Progenitor cell of endocrine pancreas (in vitro differentiated cells): Measurements from ENCODE around the gene PPIE. TPM values are rescaled to one million over a fixed set of nuclear protein-coding genes. Genes with fewer than 3 reads are reported as not detected.

Experiments
- DNase-seq: peaks from one replicate; pipeline ENCODE4 v3.0.0; 2021; ENCODE audit warnings: low spot score; ENCODE audit not compliant: unreplicated experiment
- H3K27ac Mint-ChIP-seq: 2 replicates; pipeline ENCODE4 v1.8.0; 2021; ENCODE audit warnings: mild to moderate bottlenecking, moderate library complexity, mixed read lengths
- H3K27me3 Mint-ChIP-seq: 2 replicates; pipeline ENCODE4 v1.8.0; 2021; ENCODE audit warnings: mixed read lengths
- H3K36me3 Mint-ChIP-seq: 2 replicates; pipeline ENCODE4 v1.8.0; 2022; ENCODE audit warnings: mixed read lengths; ENCODE audit not compliant: insufficient read depth
- H3K4me1 Mint-ChIP-seq: 2 replicates; pipeline ENCODE4 v1.8.0; 2021; ENCODE audit warnings: low read depth, mixed read lengths
- H3K4me3 Mint-ChIP-seq: 2 replicates; pipeline ENCODE4 v1.8.0; 2021; ENCODE audit warnings: low read depth, mild to moderate bottlenecking, moderate library complexity, mixed read lengths
- H3K9me3 Mint-ChIP-seq: 2 replicates; pipeline ENCODE4 v1.8.0; 2021; ENCODE audit warnings: low read depth, mixed read lengths
- CTCF ChIP-seq: fragments of 200-600 bp; sonication (generic); IDR thresholded peaks from one replicate; pipeline ENCODE4 v1.5.0; 2021; ENCODE audit warnings: antibody characterized with exemption, mild to moderate bottlenecking; ENCODE audit not compliant: unreplicated experiment
- total RNA-seq: library from RNA; stranded (reverse); gene quantifications from 2 replicates; pipeline ENCODE4 v1.2.1, GENCODE V29; 2021

Gene PPIE
- total RNA-seq, 1 donor from 2014 or later: 47.4 TPM

GRCh38 chr1:39691383-39692151 is 47.1 kb upstream of the PPIE start, which contains the start of gene HPCAL4:
Gene HPCAL4 (minus strand): TSS chr1:39691433. CDS start chr1:39684603, 6,830 bp downstream.
- H3K27ac Mint-ChIP-seq: no peak within 1 kb of the TSS
- H3K27me3 Mint-ChIP-seq: peaks cover 86% of the 10 kb centered on the region
- H3K36me3 Mint-ChIP-seq: no peaks in the 10 kb centered on the region
- peak within 1 kb of the TSS; percentile 42 for H3K4me3 Mint-ChIP-seq
- no peaks in the 10 kb centered on the region for H3K9me3 Mint-ChIP-seq
- peaks cover 3% of the 10 kb centered on the region for H3K4me1 Mint-ChIP-seq
- peak; percentile 93 for DNase-seq
- TF ChIP-seq CTCF: no peak

- no peak for DNase-seq
- Mint-ChIP-seq H3K9me3 (no peaks in the 10 kb centered on the region), H3K27ac (no peak overlapping the region), H3K27me3 (peaks cover 86% of the 10 kb centered on the region), H3K4me1 (peaks cover 3% of the 10 kb centered on the region), H3K36me3 (no peaks in the 10 kb centered on the region), H3K4me3 (no peak overlapping the region)
- TF ChIP-seq CTCF: no peak
Observed at GRCh38 chr1:39692152-39693074, 46.3 kb upstream of the PPIE start.

GRCh38 chr1:39694026-39694425 is 44.7 kb upstream of the PPIE start:
- H3K4me1 Mint-ChIP-seq: peaks cover 3% of the 10 kb centered on the region
- no peak for DNase-seq
- peaks cover 84% of the 10 kb centered on the region for H3K27me3 Mint-ChIP-seq
- no peak for TF ChIP-seq CTCF
- H3K27ac Mint-ChIP-seq: no peak overlapping the region
- no peaks in the 10 kb centered on the region for H3K36me3 Mint-ChIP-seq
- no peak overlapping the region for H3K4me3 Mint-ChIP-seq
- no peaks in the 10 kb centered on the region for H3K9me3 Mint-ChIP-seq

GRCh38 chr1:39695016-39695415 is 43.7 kb upstream of the PPIE start:
- TF ChIP-seq CTCF: no peak
- Mint-ChIP-seq H3K27ac (no peak overlapping the region), H3K9me3 (no peaks in the 10 kb centered on the region), H3K4me3 (no peak overlapping the region), H3K4me1 (peaks cover 3% of the 10 kb centered on the region), H3K27me3 (peaks cover 80% of the 10 kb centered on the region), H3K36me3 (no peaks in the 10 kb centered on the region)
- no peak for DNase-seq

GRCh38 chr1:39696448-39696847 is 42.2 kb upstream of the PPIE start:
- DNase-seq: no peak
- no peaks in the 10 kb centered on the region for H3K9me3 Mint-ChIP-seq
- H3K36me3 Mint-ChIP-seq: no peaks in the 10 kb centered on the region
- H3K4me3 Mint-ChIP-seq: no peak overlapping the region
- TF ChIP-seq CTCF: no peak
- H3K27me3 Mint-ChIP-seq: peaks cover 77% of the 10 kb centered on the region
- H3K27ac Mint-ChIP-seq: no peak overlapping the region
- peaks cover 12% of the 10 kb centered on the region for H3K4me1 Mint-ChIP-seq
